Activated T-cell treated with anti-CD3 and anti-CD28 coated beads, Interleukin-2, amount 50 U/mL, for 24 hours (primary cell): ENCODE data around the gene TRAFD1.

Experiments used
- DNase-seq: peaks from one replicate; pipeline ENCODE4 v3.0.0-alpha.2; 2020
- H3K27ac Mint-ChIP-seq: 2 replicates; pipeline ENCODE4 v1.8.0; 2020; ENCODE audit warnings: mild to moderate bottlenecking, mixed read lengths
- H3K27me3 Mint-ChIP-seq: 2 replicates; pipeline ENCODE4 v1.8.0; 2020; ENCODE audit warnings: mixed read lengths
- H3K36me3 Mint-ChIP-seq: 2 replicates; pipeline ENCODE4 v1.8.0; 2020; ENCODE audit warnings: low read depth, mixed read lengths
- H3K4me1 Mint-ChIP-seq: 2 replicates; pipeline ENCODE4 v1.8.0; 2020; ENCODE audit warnings: low read depth, mixed read lengths
- H3K4me3 Mint-ChIP-seq: 2 replicates; pipeline ENCODE4 v1.8.0; 2020; ENCODE audit warnings: mild to moderate bottlenecking, moderate library complexity, mixed read lengths
- H3K9me3 Mint-ChIP-seq: 2 replicates; pipeline ENCODE4 v1.8.0; 2020; ENCODE audit warnings: mixed read lengths

TRAFD1 gene

GRCh38 chr12:112161711-112162110 is 36.4 kb downstream of the TRAFD1 start:
- no peak for DNase-seq
- Mint-ChIP-seq H3K27ac (peak overlapping the region; percentile 15), H3K9me3 (peaks cover 23% of the 10 kb centered on the region), H3K4me1 (peaks cover 18% of the 10 kb centered on the region), H3K27me3 (no peaks in the 10 kb centered on the region), H3K4me3 (no peak overlapping the region), H3K36me3 (peaks cover 70% of the 10 kb centered on the region)

GRCh38 chr12:112162241-112162790 is 37.0 kb downstream of the TRAFD1 start:
- peaks cover 64% of the 10 kb centered on the region for H3K36me3 Mint-ChIP-seq
- H3K4me1 Mint-ChIP-seq: peaks cover 18% of the 10 kb centered on the region

GRCh38 chr12:112163056-112163455 is 37.7 kb downstream of the TRAFD1 start:
- no peak for DNase-seq
- no peak overlapping the region for H3K4me3 Mint-ChIP-seq
- peaks cover 14% of the 10 kb centered on the region for H3K4me1 Mint-ChIP-seq
- H3K36me3 Mint-ChIP-seq: peaks cover 56% of the 10 kb centered on the region
- peaks cover 14% of the 10 kb centered on the region for H3K9me3 Mint-ChIP-seq
- H3K27ac Mint-ChIP-seq: no peak overlapping the region
- no peaks in the 10 kb centered on the region for H3K27me3 Mint-ChIP-seq

More at GRCh38 chr12:112162241-112162790, 37.0 kb downstream of the TRAFD1 start:
- Mint-ChIP-seq H3K27me3 (no peaks in the 10 kb centered on the region), H3K4me3 (no peak overlapping the region), H3K27ac (peak overlapping the region; percentile 57), H3K9me3 (peaks cover 21% of the 10 kb centered on the region)
- DNase-seq: no peak

GRCh38 chr12:112163471-112163991 is 38.2 kb downstream of the TRAFD1 start:
- no peak overlapping the region for H3K4me3 Mint-ChIP-seq
- H3K27me3 Mint-ChIP-seq: no peaks in the 10 kb centered on the region

GRCh38 chr12:112164011-112164660 is 38.8 kb downstream of the TRAFD1 start:
- Mint-ChIP-seq H3K9me3 (peaks cover 6% of the 10 kb centered on the region), H3K27me3 (no peaks in the 10 kb centered on the region), H3K27ac (no peak overlapping the region), H3K36me3 (peaks cover 50% of the 10 kb centered on the region), H3K4me3 (no peak overlapping the region), H3K4me1 (peaks cover 4% of the 10 kb centered on the region)
- no peak for DNase-seq

More at GRCh38 chr12:112163471-112163991, 38.2 kb downstream of the TRAFD1 start:
- Mint-ChIP-seq H3K4me1 (peaks cover 10% of the 10 kb centered on the region), H3K9me3 (peaks cover 10% of the 10 kb centered on the region), H3K27ac (no peak overlapping the region), H3K36me3 (peaks cover 53% of the 10 kb centered on the region)
- DNase-seq: no peak

GRCh38 chr12:112165624-112166023 is 40.3 kb downstream of the TRAFD1 start:
- no peaks in the 10 kb centered on the region for H3K27me3 Mint-ChIP-seq
- DNase-seq: no peak
- H3K9me3 Mint-ChIP-seq: no peaks in the 10 kb centered on the region
- H3K4me1 Mint-ChIP-seq: no peaks in the 10 kb centered on the region
- H3K36me3 Mint-ChIP-seq: peaks cover 45% of the 10 kb centered on the region
- H3K4me3 Mint-ChIP-seq: no peak overlapping the region
- no peak overlapping the region for H3K27ac Mint-ChIP-seq

GRCh38 chr12:112166051-112167015 is 41.0 kb downstream of the TRAFD1 start:
- no peak overlapping the region for H3K4me3 Mint-ChIP-seq
- peaks cover 1% of the 10 kb centered on the region for H3K4me1 Mint-ChIP-seq
- peaks cover 43% of the 10 kb centered on the region for H3K36me3 Mint-ChIP-seq
- no peaks in the 10 kb centered on the region for H3K9me3 Mint-ChIP-seq
- DNase-seq: no peak
- H3K27me3 Mint-ChIP-seq: no peaks in the 10 kb centered on the region
- H3K27ac Mint-ChIP-seq: peak overlapping the region; percentile 29

- DNase-seq: no peak
- Mint-ChIP-seq H3K27ac (peak overlapping the region; percentile 29), H3K36me3 (peaks cover 40% of the 10 kb centered on the region), H3K9me3 (no peaks in the 10 kb centered on the region), H3K4me3 (no peak overlapping the region), H3K4me1 (peaks cover 1% of the 10 kb centered on the region), H3K27me3 (no peaks in the 10 kb centered on the region)
Measured at GRCh38 chr12:112167031-112167461, 41.7 kb downstream of the TRAFD1 start.

GRCh38 chr12:112167718-112168525 is 42.6 kb downstream of the TRAFD1 start:
- no peak for DNase-seq
- Mint-ChIP-seq H3K4me3 (no peak overlapping the region), H3K9me3 (no peaks in the 10 kb centered on the region), H3K27ac (peak overlapping the region; percentile 47), H3K4me1 (peaks cover 1% of the 10 kb centered on the region), H3K36me3 (peaks cover 41% of the 10 kb centered on the region), H3K27me3 (no peaks in the 10 kb centered on the region)

- Mint-ChIP-seq H3K27ac (peak overlapping the region; percentile 47), H3K4me1 (peaks cover 1% of the 10 kb centered on the region), H3K4me3 (no peak overlapping the region), H3K36me3 (peaks cover 37% of the 10 kb centered on the region), H3K27me3 (no peaks in the 10 kb centered on the region), H3K9me3 (no peaks in the 10 kb centered on the region)
- DNase-seq: no peak
Measured at GRCh38 chr12:112168561-112168971, 43.2 kb downstream of the TRAFD1 start.

- no peaks in the 10 kb centered on the region for H3K27me3 Mint-ChIP-seq
- peak overlapping the region; percentile 71 for H3K27ac Mint-ChIP-seq
- DNase-seq: no peak
- H3K9me3 Mint-ChIP-seq: no peaks in the 10 kb centered on the region
- H3K4me3 Mint-ChIP-seq: no peak overlapping the region
- H3K36me3 Mint-ChIP-seq: peaks cover 32% of the 10 kb centered on the region
- H3K4me1 Mint-ChIP-seq: peaks cover 1% of the 10 kb centered on the region
Measured at GRCh38 chr12:112169161-112169872, 44.0 kb downstream of the TRAFD1 start.

- Mint-ChIP-seq H3K27me3 (no peaks in the 10 kb centered on the region), H3K4me1 (peaks cover 1% of the 10 kb centered on the region), H3K27ac (peak overlapping the region; percentile 71), H3K36me3 (peaks cover 36% of the 10 kb centered on the region), H3K4me3 (no peak overlapping the region), H3K9me3 (no peaks in the 10 kb centered on the region)
- DNase-seq: no peak
Measured at GRCh38 chr12:112169966-112170365, 44.6 kb downstream of the TRAFD1 start.

- Mint-ChIP-seq H3K36me3 (peaks cover 40% of the 10 kb centered on the region), H3K4me3 (no peak overlapping the region), H3K9me3 (no peaks in the 10 kb centered on the region), H3K4me1 (peaks cover 1% of the 10 kb centered on the region), H3K27ac (peak overlapping the region; percentile 71), H3K27me3 (no peaks in the 10 kb centered on the region)
- peak; percentile 48 for DNase-seq
Measured at GRCh38 chr12:112170376-112170775, 45.0 kb downstream of the TRAFD1 start.
